ENCODE data around the gene S100A7A.

DNA sequence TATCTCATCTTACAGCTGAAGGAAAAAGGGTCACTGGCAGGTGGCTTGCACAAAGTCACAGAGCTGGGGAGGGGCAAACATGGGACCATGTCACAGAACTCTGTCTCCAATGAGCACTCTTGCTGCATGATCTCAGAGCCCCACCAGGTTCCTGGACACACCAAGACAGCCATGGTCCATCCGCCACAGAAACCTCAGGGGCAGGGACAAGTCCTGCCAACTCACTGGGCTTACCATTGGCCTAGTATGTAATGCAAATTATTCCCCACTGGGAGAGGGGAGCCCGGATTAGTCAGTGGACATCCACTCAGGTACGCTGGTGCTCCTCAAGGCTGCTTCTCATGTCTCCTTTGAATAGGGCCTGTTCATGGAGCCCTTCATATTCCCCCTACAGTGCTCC is 14.2 kb downstream of the S100A7A start:
- TF ChIP-seq GATA2 (IDR thresholded peaks at IDR 0.05; ENCODE audit: low read depth, low read length) = no peak
- TF ChIP-seq GATA3 (IDR thresholded peaks at IDR 0.05; ENCODE audit: low read depth, low read length) = no peak
